ENCODE results near the gene TINAG.

TINAG gene

GRCh38 chr6:54377776-54378175, 69.5 kb downstream of the TINAG start:
- Histone ChIP-seq H3K27ac (ENCODE audit: low read length) (no peak overlapping the region), H3K4me1 (ENCODE audit: control insufficient read depth in 1 of 2, insufficient read depth in 2 of 2, low read length in 2 of 2) (no peaks in the 10 kb centered on the region), H3K9me3 (ENCODE audit: control insufficient read depth in 1 of 2, low read length in 2 of 2) (no peaks in the 10 kb centered on the region), H3K27me3 (ENCODE audit: low read depth, low read length) (no peaks in the 10 kb centered on the region), H3K36me3 (ENCODE audit: control insufficient read depth in 1 of 2, insufficient read depth in 2 of 2, low read length in 2 of 2) (no peaks in the 10 kb centered on the region), H3K4me3 (ENCODE audit: low read depth in 1 of 2, low read length in 2 of 2) (no peak overlapping the region)

DNA sequence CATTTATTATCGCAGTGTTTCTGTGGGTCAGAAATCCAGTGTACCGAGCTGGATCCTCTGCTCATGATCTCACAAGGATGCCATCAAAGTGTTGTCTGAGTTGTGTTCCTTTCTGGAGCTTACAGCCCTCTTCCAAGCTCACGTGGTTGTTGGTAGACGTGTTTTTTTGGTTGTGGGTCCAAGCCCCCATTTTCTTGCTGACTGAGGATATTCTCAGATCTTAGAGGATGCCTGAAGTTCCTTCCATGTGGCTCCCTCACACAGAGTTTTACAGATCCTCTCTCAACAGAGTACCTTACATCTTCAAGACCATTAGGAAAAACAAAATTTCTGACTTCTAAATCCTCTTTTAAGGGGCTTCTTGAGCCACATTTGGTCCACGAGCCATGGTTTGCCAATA, 78.1 kb downstream of the TINAG start:
- Histone ChIP-seq H3K27me3 (ENCODE audit: low read depth, low read length) (no peaks in the 10 kb centered on the region), H3K9me3 (ENCODE audit: control insufficient read depth in 1 of 2, low read length in 2 of 2) (no peaks in the 10 kb centered on the region), H3K36me3 (ENCODE audit: control insufficient read depth in 1 of 2, insufficient read depth in 2 of 2, low read length in 2 of 2) (no peaks in the 10 kb centered on the region), H3K4me1 (ENCODE audit: control insufficient read depth in 1 of 2, insufficient read depth in 2 of 2, low read length in 2 of 2) (no peaks in the 10 kb centered on the region), H3K4me3 (ENCODE audit: low read depth in 1 of 2, low read length in 2 of 2) (no peak overlapping the region), H3K27ac (ENCODE audit: low read length) (no peak overlapping the region)

GRCh38 chr6:54390362-54390761, 82.1 kb downstream of the TINAG start:
- Histone ChIP-seq H3K36me3 (ENCODE audit: control insufficient read depth in 1 of 2, insufficient read depth in 2 of 2, low read length in 2 of 2) (no peaks in the 10 kb centered on the region), H3K27me3 (ENCODE audit: low read depth, low read length) (no peaks in the 10 kb centered on the region), H3K9me3 (ENCODE audit: control insufficient read depth in 1 of 2, low read length in 2 of 2) (no peaks in the 10 kb centered on the region), H3K4me3 (ENCODE audit: low read depth in 1 of 2, low read length in 2 of 2) (no peak overlapping the region), H3K4me1 (ENCODE audit: control insufficient read depth in 1 of 2, insufficient read depth in 2 of 2, low read length in 2 of 2) (no peaks in the 10 kb centered on the region), H3K27ac (ENCODE audit: low read length) (no peak overlapping the region)

- H3K27ac ChIP-seq (ENCODE audit: low read length) = no peak overlapping the region
- no peaks in the 10 kb centered on the region for H3K4me1 ChIP-seq (ENCODE audit: control insufficient read depth in 1 of 2, insufficient read depth in 2 of 2, low read length in 2 of 2)
- no peaks in the 10 kb centered on the region for H3K9me3 ChIP-seq (ENCODE audit: control insufficient read depth in 1 of 2, low read length in 2 of 2)
- no peak overlapping the region for H3K4me3 ChIP-seq (ENCODE audit: low read depth in 1 of 2, low read length in 2 of 2)
- no peaks in the 10 kb centered on the region for H3K36me3 ChIP-seq (ENCODE audit: control insufficient read depth in 1 of 2, insufficient read depth in 2 of 2, low read length in 2 of 2)
- H3K27me3 ChIP-seq (ENCODE audit: low read depth, low read length) = no peaks in the 10 kb centered on the region
Observed at GRCh38 chr6:54391577-54391976, 83.3 kb downstream of the TINAG start.

DNA sequence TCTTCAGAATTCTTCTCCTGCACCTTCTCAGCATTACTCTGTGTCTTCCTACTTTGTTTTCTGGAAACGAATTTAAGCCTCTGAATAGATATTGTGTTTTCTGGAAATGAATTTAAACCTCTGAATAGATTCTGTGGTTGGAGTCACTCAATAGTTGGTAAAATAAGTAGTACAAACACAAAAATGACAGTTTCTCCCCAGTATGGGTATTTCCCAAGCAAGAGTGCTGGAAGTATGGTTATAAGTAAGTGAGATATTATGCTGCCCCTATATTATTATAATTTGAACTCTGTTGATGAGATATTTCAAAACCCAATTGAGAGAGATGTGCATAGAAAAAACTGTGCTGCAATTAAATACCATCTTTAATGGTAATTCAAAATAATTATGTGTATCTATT, 94.9 kb downstream of the TINAG start:
- peaks cover 0 to 2% of the 10 kb centered on the region in 2 donors for H3K9me3 ChIP-seq (ENCODE audit: control insufficient read depth in 1 of 2, low read length in 2 of 2)
- no peaks in the 10 kb centered on the region for H3K27me3 ChIP-seq (ENCODE audit: low read depth, low read length)
- H3K36me3 ChIP-seq (ENCODE audit: control insufficient read depth in 1 of 2, insufficient read depth in 2 of 2, low read length in 2 of 2) = no peaks in the 10 kb centered on the region
- H3K4me1 ChIP-seq (ENCODE audit: control insufficient read depth in 1 of 2, insufficient read depth in 2 of 2, low read length in 2 of 2) = no peaks in the 10 kb centered on the region
- H3K4me3 ChIP-seq (ENCODE audit: low read depth in 1 of 2, low read length in 2 of 2) = no peak overlapping the region
- no peak overlapping the region for H3K27ac ChIP-seq (ENCODE audit: low read length)

- Histone ChIP-seq H3K27me3 (ENCODE audit: low read depth, low read length) (no peaks in the 10 kb centered on the region), H3K27ac (ENCODE audit: low read length) (no peak overlapping the region), H3K4me1 (ENCODE audit: control insufficient read depth in 1 of 2, insufficient read depth in 2 of 2, low read length in 2 of 2) (no peaks in the 10 kb centered on the region), H3K9me3 (ENCODE audit: control insufficient read depth in 1 of 2, low read length in 2 of 2) (peaks cover 0 to 6% of the 10 kb centered on the region in 2 donors), H3K4me3 (ENCODE audit: low read depth in 1 of 2, low read length in 2 of 2) (no peak overlapping the region), H3K36me3 (ENCODE audit: control insufficient read depth in 1 of 2, insufficient read depth in 2 of 2, low read length in 2 of 2) (no peaks in the 10 kb centered on the region)
Observed at GRCh38 chr6:54404791-54405190, 96.5 kb downstream of the TINAG start.

GRCh38 chr6:54411767-54412166, 103.5 kb downstream of the TINAG start:
- no peaks in the 10 kb centered on the region for H3K27me3 ChIP-seq (ENCODE audit: low read depth, low read length)
- H3K9me3 ChIP-seq (ENCODE audit: control insufficient read depth in 1 of 2, low read length in 2 of 2) = peaks cover 0 to 4% of the 10 kb centered on the region in 2 donors
- no peaks in the 10 kb centered on the region for H3K4me1 ChIP-seq (ENCODE audit: control insufficient read depth in 1 of 2, insufficient read depth in 2 of 2, low read length in 2 of 2)
- no peak overlapping the region for H3K4me3 ChIP-seq (ENCODE audit: low read depth in 1 of 2, low read length in 2 of 2)
- H3K36me3 ChIP-seq (ENCODE audit: control insufficient read depth in 1 of 2, insufficient read depth in 2 of 2, low read length in 2 of 2) = no peaks in the 10 kb centered on the region
- H3K27ac ChIP-seq (ENCODE audit: low read length) = no peak overlapping the region

DNA sequence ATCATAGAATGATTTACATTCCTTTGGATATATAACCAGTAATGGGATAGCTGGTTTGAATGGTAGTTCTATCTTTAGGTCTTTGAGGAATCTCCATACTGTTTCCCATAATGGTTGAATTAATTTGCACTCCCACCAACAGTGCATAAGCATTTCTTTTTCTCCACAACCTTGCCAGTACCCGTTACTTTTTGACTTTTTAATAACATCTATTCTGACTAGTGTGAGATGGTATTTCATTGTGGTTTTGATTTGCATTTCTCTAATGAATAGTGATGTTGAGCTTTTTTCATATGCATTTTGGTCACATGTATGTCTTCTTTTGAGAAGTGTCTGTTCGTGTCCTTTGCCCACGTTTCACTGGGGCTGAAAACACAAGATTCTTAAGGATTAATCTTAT, 107.3 kb downstream of the TINAG start:
- H3K4me1 ChIP-seq (ENCODE audit: control insufficient read depth in 1 of 2, insufficient read depth in 2 of 2, low read length in 2 of 2) = no peaks in the 10 kb centered on the region
- no peak overlapping the region for H3K4me3 ChIP-seq (ENCODE audit: low read depth in 1 of 2, low read length in 2 of 2)
- H3K36me3 ChIP-seq (ENCODE audit: control insufficient read depth in 1 of 2, insufficient read depth in 2 of 2, low read length in 2 of 2) = no peaks in the 10 kb centered on the region
- no peaks in the 10 kb centered on the region for H3K9me3 ChIP-seq (ENCODE audit: control insufficient read depth in 1 of 2, low read length in 2 of 2)
- H3K27me3 ChIP-seq (ENCODE audit: low read depth, low read length) = no peaks in the 10 kb centered on the region
- H3K27ac ChIP-seq (ENCODE audit: low read length) = no peak overlapping the region

DNA sequence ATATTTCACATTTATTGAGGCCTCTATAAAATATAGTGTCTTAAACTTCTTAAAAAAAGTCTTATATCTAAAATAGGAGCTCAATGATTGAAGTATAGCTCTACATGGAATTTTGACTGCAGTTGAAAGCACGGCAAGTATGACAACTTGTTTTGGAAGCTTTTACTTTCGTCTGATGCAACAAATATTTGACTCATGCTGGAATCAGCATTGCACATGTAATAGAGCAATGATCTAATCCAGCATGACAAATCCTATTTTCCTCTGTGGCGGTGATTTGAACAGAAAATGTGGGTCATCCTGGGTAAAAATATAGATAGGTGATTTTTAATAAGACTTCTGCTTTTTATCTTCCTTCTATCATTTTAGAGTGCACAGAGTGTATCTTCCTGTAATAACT, 111.6 kb downstream of the TINAG start:
- H3K9me3 ChIP-seq (ENCODE audit: control insufficient read depth in 1 of 2, low read length in 2 of 2) = no peaks in the 10 kb centered on the region
- no peaks in the 10 kb centered on the region for H3K36me3 ChIP-seq (ENCODE audit: control insufficient read depth in 1 of 2, insufficient read depth in 2 of 2, low read length in 2 of 2)
- H3K27ac ChIP-seq (ENCODE audit: low read length) = no peak overlapping the region
- no peaks in the 10 kb centered on the region for H3K27me3 ChIP-seq (ENCODE audit: low read depth, low read length)
- no peaks in the 10 kb centered on the region for H3K4me1 ChIP-seq (ENCODE audit: control insufficient read depth in 1 of 2, insufficient read depth in 2 of 2, low read length in 2 of 2)
- no peak overlapping the region for H3K4me3 ChIP-seq (ENCODE audit: low read depth in 1 of 2, low read length in 2 of 2)

- no peaks in the 10 kb centered on the region for H3K36me3 ChIP-seq (ENCODE audit: control insufficient read depth in 1 of 2, insufficient read depth in 2 of 2, low read length in 2 of 2)
- H3K4me1 ChIP-seq (ENCODE audit: control insufficient read depth in 1 of 2, insufficient read depth in 2 of 2, low read length in 2 of 2) = no peaks in the 10 kb centered on the region
- H3K27me3 ChIP-seq (ENCODE audit: low read depth, low read length) = no peaks in the 10 kb centered on the region
- no peak overlapping the region for H3K4me3 ChIP-seq (ENCODE audit: low read depth in 1 of 2, low read length in 2 of 2)
- no peak overlapping the region for H3K27ac ChIP-seq (ENCODE audit: low read length)
- no peaks in the 10 kb centered on the region for H3K9me3 ChIP-seq (ENCODE audit: control insufficient read depth in 1 of 2, low read length in 2 of 2)
Observed at GRCh38 chr6:54426995-54427394, 118.8 kb downstream of the TINAG start.

GRCh38 chr6:54427396-54427937, 119.2 kb downstream of the TINAG start:
- Histone ChIP-seq H3K4me1 (ENCODE audit: control insufficient read depth in 1 of 2, insufficient read depth in 2 of 2, low read length in 2 of 2) (no peaks in the 10 kb centered on the region), H3K27ac (ENCODE audit: low read length) (no peak overlapping the region), H3K9me3 (ENCODE audit: control insufficient read depth in 1 of 2, low read length in 2 of 2) (no peaks in the 10 kb centered on the region), H3K27me3 (ENCODE audit: low read depth, low read length) (no peaks in the 10 kb centered on the region), H3K4me3 (ENCODE audit: low read depth in 1 of 2, low read length in 2 of 2) (no peak overlapping the region), H3K36me3 (ENCODE audit: control insufficient read depth in 1 of 2, insufficient read depth in 2 of 2, low read length in 2 of 2) (no peaks in the 10 kb centered on the region)

DNA sequence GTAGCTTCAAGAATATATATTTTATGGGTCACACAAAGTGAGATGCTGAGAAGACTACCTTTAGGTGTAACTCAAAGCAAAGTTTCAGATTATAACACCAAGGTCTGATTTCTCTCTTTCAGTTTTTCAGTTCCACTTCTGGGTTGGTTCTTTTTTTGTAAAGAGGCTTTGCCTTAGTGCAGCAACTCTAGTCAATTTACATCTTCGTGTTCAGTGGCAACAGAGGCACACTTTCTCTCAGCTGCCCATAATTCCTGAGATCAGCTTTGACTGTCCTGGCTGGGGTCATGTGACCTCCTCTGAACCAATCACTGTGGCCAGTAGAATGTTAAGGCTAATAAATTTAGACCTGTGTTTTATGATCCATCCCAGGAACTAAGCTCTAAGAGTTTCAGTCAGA, 120.2 kb downstream of the TINAG start:
- H3K27me3 ChIP-seq (ENCODE audit: low read depth, low read length) = no peaks in the 10 kb centered on the region
- no peaks in the 10 kb centered on the region for H3K9me3 ChIP-seq (ENCODE audit: control insufficient read depth in 1 of 2, low read length in 2 of 2)
- no peaks in the 10 kb centered on the region for H3K36me3 ChIP-seq (ENCODE audit: control insufficient read depth in 1 of 2, insufficient read depth in 2 of 2, low read length in 2 of 2)
- H3K4me1 ChIP-seq (ENCODE audit: control insufficient read depth in 1 of 2, insufficient read depth in 2 of 2, low read length in 2 of 2) = no peaks in the 10 kb centered on the region
- no peak overlapping the region for H3K27ac ChIP-seq (ENCODE audit: low read length)
- no peak overlapping the region for H3K4me3 ChIP-seq (ENCODE audit: low read depth in 1 of 2, low read length in 2 of 2)

Measured in muscle layer of duodenum (tissue), 2 donors.